Activated CD8-positive, alpha-beta memory T cell treated with anti-CD3 and anti-CD28 coated beads, Interleukin-2, amount 10 ng/mL, durations not matched to agents 7 days and 5 days (primary cell): ENCODE data around the gene BAIAP2. TPM values are rescaled to one million over a fixed set of nuclear protein-coding genes. Genes with fewer than 3 reads are reported as not detected.

Experiments used
- ATAC-seq: fragments of 150-1000 bp; cut with Tn5 transposase; one replicate; pipeline ENCODE4 v1.10.0; 2021; ENCODE audit warnings: moderate library complexity
- CTCF ChIA-PET: fragments of 350-600 bp; sonication (Branson Sonifier 250); formaldehyde crosslinking; loops from one replicate; lab custom pipeline; 2021; ENCODE audit warnings: antibody characterized with exemption; lab: Charles Lee
- DNase-seq: peaks from one replicate; pipeline ENCODE4 v3.0.0-alpha.2; 2020
- H3K27ac Mint-ChIP-seq: one replicate; pipeline ENCODE4 v1.8.0; 2021; ENCODE audit warnings: mild to moderate bottlenecking, mixed read lengths
- H3K27me3 Mint-ChIP-seq: one replicate; pipeline ENCODE4 v1.8.0; 2021; ENCODE audit warnings: mixed read lengths
- H3K36me3 Mint-ChIP-seq: one replicate; pipeline ENCODE4 v1.8.0; 2021; ENCODE audit warnings: mild to moderate bottlenecking, mixed read lengths
- H3K4me1 Mint-ChIP-seq: one replicate; pipeline ENCODE4 v1.8.0; 2021; ENCODE audit warnings: mixed read lengths
- H3K4me3 Mint-ChIP-seq: one replicate; pipeline ENCODE4 v1.8.0; 2021; ENCODE audit warnings: mild to moderate bottlenecking, moderate library complexity, mixed read lengths
- H3K9me3 Mint-ChIP-seq: one replicate; pipeline ENCODE4 v1.8.0; 2022; ENCODE audit warnings: low read depth, mixed read lengths
- total RNA-seq, 2 experiments: library from RNA; stranded (reverse); gene quantifications; one replicate each; pipeline ENCODE4 v1.2.3, GENCODE V29; 2021

Gene BAIAP2
- total RNA-seq, 2 experiments from 2014 or later, result 4.8 to 7.0 TPM

DNA sequence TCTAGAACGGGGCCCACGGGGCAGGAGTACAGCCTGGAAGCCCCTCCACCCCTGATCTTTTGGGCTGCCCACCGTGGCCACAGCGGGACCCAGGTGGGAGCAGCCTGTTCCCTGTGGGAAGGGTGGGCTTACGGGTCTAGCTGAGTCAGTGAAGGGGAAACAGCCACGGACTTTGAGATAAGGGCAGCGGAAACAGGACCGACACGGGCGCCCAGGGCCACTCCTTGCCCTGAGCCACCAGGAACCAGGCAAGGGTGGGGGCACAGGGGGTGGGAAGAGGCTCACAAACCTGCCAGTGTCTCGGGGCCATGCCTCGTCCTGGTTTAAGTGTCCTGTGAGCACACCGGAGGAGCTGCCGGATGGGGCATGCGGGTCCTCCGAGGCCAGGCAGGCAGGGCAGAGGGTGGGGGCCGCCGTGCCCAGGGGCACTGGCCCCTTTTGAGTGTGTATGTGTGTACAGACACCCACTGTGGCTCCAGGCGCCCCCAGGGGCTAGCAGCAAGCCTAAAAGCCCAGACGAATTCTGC is 82.8 kb downstream of the BAIAP2 start:
- CTCF ChIA-PET, result no interaction called here
- Mint-ChIP-seq H3K36me3 (no peaks in the 10 kb centered on the region), H3K4me3 (no peak overlapping the region), H3K27ac (no peak overlapping the region), H3K9me3 (no peaks in the 10 kb centered on the region), H3K4me1 (peaks cover 1% of the 10 kb centered on the region), H3K27me3 (peaks cover 3% of the 10 kb centered on the region)
- no peak for ATAC-seq
- DNase-seq, result no peak

DNA sequence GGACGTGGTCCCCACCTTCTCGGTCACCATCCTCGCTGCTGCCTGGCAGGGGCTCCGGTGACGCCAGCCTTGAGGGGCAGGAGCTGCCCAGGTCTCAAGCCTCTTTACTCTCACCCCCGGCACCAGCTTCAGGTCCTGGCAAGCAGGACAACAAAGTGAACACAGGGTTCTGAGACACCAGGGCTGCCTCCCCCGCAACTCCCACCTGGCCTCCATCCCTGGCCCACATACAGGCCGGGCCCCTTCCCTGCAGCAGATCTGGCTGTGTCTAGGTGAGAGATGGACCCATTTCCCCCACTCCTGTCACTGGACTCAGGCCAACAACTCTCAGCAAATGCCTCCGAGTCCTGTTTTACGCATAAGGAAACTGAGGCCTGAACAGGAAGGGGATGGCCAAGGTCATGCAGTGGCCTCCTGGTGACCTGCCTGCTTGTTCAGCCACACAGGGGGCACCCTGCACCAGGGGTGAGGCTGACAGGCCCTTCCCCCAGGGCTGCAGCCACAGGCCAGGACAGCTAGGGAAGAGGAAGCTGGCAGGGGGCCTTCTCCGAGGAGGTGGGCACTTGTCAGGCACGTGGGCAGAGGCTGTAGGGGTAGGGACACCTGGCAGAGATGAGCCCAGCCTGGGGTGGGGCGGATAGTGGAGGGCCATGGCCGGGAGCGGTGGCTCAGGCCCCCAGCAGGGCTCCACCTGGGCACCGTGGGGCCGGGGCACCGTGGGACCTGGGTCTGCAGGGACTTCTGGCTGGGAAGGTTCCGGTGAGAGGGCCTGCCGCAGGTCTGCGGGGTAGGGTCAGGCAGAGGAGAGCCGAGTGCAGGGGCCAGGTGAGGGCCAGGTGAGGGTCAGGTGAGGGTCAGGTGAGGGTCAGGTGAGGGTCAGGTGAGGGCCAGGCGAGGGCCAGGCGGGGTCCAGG is 83.6 kb downstream of the BAIAP2 start:
- Mint-ChIP-seq H3K27ac (no peak overlapping the region), H3K4me3 (no peak overlapping the region), H3K27me3 (peaks cover 3% of the 10 kb centered on the region), H3K4me1 (peaks cover 1% of the 10 kb centered on the region), H3K36me3 (no peaks in the 10 kb centered on the region), H3K9me3 (no peaks in the 10 kb centered on the region)
- CTCF ChIA-PET, result no interaction called here
- ATAC-seq, result no peak
- no peak for DNase-seq

DNA sequence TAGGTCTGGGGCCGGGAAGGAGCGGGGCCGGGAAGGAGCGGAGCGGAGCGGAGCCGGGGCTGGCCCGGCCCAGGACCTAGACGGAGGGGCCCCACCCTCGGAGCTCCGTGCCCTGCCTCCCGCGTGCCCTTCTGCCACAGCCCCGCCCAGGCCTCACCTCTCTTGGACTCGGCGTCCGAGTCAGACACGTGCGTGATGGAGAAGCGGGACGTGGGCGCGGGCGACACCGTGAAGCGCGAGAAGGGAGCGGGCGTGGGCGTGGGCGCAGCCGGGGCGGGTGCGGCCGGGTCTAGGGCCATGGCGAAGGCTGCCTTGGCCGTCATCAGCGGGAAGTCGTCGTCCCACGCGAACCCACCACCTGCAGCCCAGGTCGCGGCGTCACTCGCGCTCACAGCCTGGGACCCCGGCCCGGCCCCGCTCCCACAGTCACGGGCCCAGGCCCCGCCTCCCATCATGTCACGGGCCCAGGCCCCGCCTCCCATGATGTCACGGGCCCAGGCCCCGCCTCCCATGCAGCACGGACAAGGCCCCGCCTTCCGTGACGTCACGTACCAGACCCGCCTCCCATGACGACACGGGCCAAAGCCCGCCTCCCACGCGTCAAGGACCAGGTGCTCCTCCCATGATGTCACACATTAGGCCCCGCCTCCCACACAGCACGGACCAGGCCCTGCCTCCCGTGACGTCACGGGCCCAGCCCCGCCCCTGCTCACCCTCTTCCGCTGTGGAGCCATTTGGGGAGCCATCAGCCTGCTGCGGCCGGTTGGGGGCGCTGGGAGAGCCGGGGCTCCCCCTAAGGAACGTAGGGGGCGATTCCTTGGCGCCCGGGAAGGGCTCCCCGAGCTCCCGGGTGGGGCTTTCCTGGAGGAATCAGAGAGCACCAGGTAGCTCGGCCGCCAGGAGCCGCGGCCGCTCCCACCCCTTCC is 84.5 kb downstream of the BAIAP2 start:
- peak overlapping the region; percentile 32 for H3K4me3 Mint-ChIP-seq
- ATAC-seq (peak; percentile 72), DNase-seq (peak; percentile 91)
- H3K27ac Mint-ChIP-seq, result no peak overlapping the region
- H3K36me3 Mint-ChIP-seq, result no peaks in the 10 kb centered on the region
- H3K9me3 Mint-ChIP-seq, result no peaks in the 10 kb centered on the region
- CTCF ChIA-PET, result no interaction called here
- peaks cover 1% of the 10 kb centered on the region for H3K4me1 Mint-ChIP-seq
- peaks cover 3% of the 10 kb centered on the region for H3K27me3 Mint-ChIP-seq

DNA sequence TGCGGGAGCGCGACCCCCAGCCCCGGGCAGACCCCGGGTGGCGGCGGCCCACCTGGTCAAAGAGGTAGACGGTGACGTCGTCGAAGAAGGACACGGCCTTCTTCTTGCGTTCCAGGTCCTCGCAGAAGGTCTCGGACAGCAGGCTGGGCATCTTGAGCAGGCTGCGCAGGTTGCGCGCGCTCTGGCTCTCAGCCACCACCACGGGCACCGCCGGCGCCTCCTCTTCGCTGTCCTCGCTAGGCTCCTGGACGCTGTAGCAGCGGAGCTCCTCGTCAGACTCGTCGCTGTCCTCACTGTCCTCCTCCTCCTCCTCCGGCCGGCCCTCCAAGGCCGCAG is 85.2 kb downstream of the BAIAP2 start:
- no peak overlapping the region for H3K27ac Mint-ChIP-seq
- no peak for DNase-seq
- no peak for ATAC-seq
- CTCF ChIA-PET, result no interaction called here
- no peaks in the 10 kb centered on the region for H3K36me3 Mint-ChIP-seq
- no peaks in the 10 kb centered on the region for H3K9me3 Mint-ChIP-seq
- H3K4me1 Mint-ChIP-seq, result peaks cover 1% of the 10 kb centered on the region
- no peak overlapping the region for H3K4me3 Mint-ChIP-seq
- H3K27me3 Mint-ChIP-seq, result peaks cover 3% of the 10 kb centered on the region

DNA sequence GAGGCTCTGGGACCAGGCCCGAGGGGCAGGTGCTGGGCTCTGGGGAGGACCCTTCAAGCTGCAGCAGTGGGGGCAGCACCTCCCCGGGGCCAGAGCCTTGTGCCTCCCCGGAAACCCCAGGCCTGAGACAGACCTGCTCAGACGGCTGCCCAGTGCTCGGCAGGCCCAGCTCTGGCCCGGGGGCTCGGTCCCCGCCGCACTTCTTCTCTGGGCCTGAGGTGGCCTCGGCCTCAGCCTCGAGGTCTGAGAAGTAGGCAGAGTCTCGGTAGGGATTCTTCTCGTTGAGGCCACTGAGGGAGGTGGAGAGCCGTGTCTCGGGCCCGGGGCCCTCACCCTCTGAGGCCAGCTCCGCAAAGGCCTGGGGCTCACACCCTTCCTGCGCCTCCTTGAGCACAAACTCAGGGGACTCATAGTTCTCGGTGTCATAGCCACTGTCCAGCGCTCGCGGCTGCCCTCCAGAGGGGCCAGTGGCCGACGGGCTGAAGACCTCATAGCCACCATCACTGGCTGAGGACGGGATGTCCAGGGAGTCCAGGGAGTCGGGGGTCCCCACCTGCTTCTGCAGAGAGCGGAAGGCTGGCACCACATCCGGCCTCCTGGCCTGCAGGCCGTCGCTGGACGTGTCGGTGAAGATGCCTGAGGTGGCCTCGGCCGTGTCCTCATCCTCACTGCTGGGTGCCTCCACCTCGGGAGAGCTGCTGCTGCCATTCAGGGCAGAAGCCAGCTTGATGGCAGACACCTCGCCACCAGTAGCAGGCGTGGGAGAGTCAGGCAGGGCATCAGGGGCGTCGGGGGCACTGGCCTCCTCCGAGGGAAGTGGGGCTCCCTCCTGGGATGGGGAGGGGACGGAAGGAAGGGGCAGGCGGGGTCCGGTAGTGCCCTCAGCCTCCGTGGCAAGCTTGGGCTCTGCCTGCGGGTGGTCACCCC is 86.0 kb downstream of the BAIAP2 start:
- no peak overlapping the region for H3K27ac Mint-ChIP-seq
- H3K27me3 Mint-ChIP-seq, result peaks cover 3% of the 10 kb centered on the region
- no peaks in the 10 kb centered on the region for H3K36me3 Mint-ChIP-seq
- H3K4me1 Mint-ChIP-seq, result peaks cover 1% of the 10 kb centered on the region
- CTCF ChIA-PET, result no interaction called here
- H3K9me3 Mint-ChIP-seq, result no peaks in the 10 kb centered on the region
- DNase-seq (no peak), ATAC-seq (no peak)
- H3K4me3 Mint-ChIP-seq, result no peak overlapping the region

DNA sequence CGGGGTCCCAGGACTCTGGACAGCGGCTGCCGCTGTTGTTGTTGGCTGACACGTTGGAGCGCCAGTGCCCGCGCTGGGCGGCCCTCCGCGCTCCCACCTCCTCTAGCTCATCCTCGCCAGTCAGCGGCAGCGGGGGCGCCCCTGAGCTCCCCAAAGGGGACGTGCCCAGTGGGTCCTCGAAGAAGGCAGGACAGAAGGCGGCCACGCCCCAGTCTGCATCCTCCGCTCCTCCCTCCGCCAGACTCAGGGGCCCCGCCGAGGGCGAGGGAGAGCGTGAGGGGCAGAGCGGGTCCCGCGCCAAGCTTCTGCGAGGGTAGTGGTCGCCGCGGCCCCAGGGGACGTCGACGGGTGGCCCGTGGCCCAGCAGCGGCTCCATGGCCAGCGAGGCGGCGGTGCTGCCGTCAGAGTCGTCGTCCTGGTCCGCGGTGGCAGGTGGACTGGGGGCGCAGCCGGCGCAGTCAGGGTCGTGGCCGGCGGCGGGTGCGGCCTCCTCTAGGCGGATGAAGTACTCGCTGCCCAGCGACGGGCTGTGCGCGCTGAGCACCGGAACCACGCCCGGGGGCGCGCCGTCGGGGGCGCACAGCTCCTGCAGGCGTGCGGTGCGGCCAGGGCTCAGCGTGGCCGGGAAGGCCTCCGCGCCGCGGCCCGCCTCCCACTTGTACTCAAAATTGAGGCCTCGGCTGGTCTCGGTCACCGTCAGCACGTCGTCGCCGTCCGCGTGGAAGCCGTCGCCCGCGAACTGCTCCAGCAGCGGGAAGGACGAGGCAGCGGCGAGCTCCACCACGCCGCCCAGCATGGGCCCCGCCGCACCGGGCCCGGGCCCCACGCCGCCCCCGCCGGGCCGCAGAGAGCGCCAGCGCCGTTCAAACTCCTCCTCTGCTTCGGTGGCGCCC is 87.1 kb downstream of the BAIAP2 start:
- H3K36me3 Mint-ChIP-seq, result no peaks in the 10 kb centered on the region
- no peak for DNase-seq
- H3K9me3 Mint-ChIP-seq, result no peaks in the 10 kb centered on the region
- H3K4me1 Mint-ChIP-seq, result peaks cover 1% of the 10 kb centered on the region
- H3K27me3 Mint-ChIP-seq, result peaks cover 3% of the 10 kb centered on the region
- no peak for ATAC-seq
- CTCF ChIA-PET, result no interaction called here
- H3K27ac Mint-ChIP-seq, result no peak overlapping the region
- no peak overlapping the region for H3K4me3 Mint-ChIP-seq

DNA sequence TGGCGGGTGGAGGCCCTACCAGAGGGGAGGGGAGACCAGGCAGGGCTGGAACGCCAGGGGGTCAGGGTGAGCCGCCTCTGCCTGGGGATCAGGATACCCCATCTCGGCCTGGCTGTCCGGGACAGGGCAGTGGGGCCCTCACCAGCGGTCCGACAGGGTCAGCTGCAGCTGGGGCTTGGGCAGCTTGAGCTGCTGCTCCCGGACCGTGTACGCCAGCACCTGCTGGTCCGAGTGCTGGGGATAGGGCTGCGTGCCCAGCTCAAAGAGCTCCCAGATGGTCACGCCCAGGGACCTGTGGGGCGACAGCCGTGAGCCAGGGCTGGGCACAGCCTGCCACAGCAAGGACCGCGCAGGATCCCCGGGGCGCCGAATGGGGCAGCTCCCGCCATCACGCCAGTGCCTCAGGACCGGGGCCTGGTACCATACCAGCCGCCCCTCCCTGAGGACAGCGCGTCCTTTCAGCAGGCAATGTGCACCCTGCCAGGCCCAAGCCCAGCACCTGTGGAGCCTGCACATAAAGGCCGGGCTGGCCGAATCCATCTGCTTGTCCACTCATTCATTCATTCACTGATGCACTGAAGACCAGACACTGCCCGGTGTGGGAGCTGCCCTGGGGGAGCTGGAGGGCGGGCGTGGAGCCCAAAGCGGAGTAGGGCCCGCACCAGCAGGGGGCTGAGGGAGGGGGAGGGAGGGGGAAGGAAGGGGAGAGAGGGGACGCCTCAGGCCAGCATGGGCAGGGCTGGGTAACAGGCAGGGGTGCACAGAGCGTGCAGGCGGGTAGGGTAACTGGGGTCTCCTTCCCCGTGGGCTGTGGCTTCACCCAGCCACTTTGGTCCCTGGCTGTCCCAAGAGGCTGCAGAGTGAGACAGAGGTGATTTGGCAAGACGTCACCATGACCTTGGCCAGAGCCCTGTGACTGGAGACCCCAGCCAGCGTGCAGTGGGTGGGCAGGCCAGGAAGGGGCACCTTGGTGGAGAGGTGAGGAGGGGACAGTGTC is 88.4 kb downstream of the BAIAP2 start:
- no peaks in the 10 kb centered on the region for H3K9me3 Mint-ChIP-seq
- no peak overlapping the region for H3K27ac Mint-ChIP-seq
- H3K36me3 Mint-ChIP-seq, result no peaks in the 10 kb centered on the region
- no peak overlapping the region for H3K4me3 Mint-ChIP-seq
- CTCF ChIA-PET, result no interaction called here
- no peak for ATAC-seq
- peaks cover 1% of the 10 kb centered on the region for H3K4me1 Mint-ChIP-seq
- no peak for DNase-seq
- peaks cover 3% of the 10 kb centered on the region for H3K27me3 Mint-ChIP-seq

DNA sequence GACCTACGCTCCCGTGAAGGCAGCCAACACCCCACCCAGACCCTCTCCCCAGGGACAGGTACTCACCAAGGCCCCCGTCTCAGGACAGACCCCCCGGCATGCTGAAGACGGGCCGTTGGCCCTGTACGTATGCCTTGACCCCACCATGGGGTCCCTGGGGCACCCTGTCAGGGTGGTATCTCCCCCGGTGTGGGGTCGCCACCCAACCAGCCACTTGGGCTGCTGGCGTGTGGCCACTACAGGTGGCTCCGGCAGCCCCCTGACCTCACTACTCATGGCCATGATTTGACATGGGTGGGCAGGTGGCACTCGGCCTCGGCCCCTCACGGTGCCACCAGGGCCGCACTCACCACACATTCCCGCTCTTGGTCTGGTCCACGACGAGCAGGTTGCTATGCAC is 89.4 kb downstream of the BAIAP2 start:
- CTCF ChIA-PET, result no interaction called here
- Mint-ChIP-seq H3K27ac (no peak overlapping the region), H3K4me3 (no peak overlapping the region), H3K36me3 (no peaks in the 10 kb centered on the region), H3K9me3 (no peaks in the 10 kb centered on the region), H3K4me1 (peaks cover 1% of the 10 kb centered on the region), H3K27me3 (no peaks in the 10 kb centered on the region)
- ATAC-seq (no peak), DNase-seq (no peak)

DNA sequence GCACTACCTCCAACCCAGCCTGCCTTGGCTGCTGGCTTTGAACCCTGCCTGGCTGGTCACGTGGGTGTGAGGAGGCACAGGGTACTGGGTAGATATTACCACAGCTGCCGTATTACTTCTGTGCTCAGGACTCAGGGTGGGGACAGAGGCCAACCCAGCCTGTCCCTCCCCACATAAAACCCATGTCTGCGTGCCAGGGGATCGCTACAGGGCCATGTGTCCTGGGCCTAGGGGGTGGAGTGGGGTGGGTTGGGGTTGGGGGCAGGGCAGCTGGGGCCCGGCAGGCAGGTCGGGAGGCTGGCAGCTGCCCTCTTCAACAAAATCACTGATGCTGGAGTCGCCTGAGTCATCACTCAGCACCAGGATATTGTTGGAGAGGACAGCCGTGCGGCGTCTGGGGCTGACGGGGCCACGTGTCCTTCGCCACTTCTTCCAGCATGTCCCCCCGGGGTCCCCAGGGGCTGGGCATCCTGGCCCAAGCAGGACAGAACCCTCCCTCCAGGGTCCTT is 90.7 kb downstream of the BAIAP2 start:
- ATAC-seq, result no peak
- no peaks in the 10 kb centered on the region for H3K4me1 Mint-ChIP-seq
- DNase-seq, result no peak
- no peak overlapping the region for H3K4me3 Mint-ChIP-seq
- no peaks in the 10 kb centered on the region for H3K36me3 Mint-ChIP-seq
- H3K9me3 Mint-ChIP-seq, result no peaks in the 10 kb centered on the region
- CTCF ChIA-PET, result no interaction called here
- no peak overlapping the region for H3K27ac Mint-ChIP-seq
- H3K27me3 Mint-ChIP-seq, result no peaks in the 10 kb centered on the region

DNA sequence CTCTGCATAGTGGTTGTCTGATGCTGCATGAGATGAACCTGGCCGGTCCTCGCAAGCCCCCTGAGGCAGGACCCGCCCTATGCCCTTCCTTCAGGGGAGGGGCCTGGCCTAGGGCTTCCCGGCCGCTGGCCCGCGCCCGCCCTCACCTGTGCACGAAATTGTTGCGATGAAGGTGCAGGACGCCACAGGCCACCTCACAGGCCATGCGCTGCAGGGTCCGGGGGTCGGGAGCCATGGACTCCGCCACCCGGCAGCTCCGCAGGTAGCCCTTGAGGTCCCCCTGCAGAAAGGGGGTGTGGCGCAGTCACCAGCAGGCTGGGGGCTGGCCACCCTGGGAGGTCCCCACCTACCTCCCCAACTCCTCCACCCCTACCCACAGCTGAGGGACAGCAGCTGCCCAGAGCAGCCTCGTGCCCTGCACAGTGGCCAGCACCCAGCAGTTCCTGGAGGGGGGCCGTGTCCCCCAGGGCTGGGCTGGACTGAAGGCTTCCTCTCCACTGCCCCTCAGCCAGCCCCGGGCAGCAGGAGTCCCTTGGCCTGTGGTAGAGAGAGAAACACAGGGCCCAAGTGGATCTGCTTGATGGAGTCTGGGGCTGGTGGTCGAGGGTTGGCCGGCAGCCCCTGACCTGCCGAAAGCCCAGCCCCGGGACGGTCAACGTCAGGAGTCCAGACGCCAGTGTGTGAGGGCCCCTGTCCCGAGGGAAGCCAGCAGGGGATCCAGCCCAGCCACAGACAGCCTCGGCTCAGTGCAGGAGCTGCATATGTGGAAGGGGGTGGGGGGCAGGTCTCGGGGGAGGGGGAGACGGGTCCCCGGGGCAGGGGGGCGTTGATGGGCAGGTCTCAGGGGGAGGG is 91.6 kb downstream of the BAIAP2 start:
- no peaks in the 10 kb centered on the region for H3K4me1 Mint-ChIP-seq
- no peaks in the 10 kb centered on the region for H3K9me3 Mint-ChIP-seq
- H3K27me3 Mint-ChIP-seq, result no peaks in the 10 kb centered on the region
- DNase-seq, result no peak
- ATAC-seq, result no peak
- H3K4me3 Mint-ChIP-seq, result no peak overlapping the region
- CTCF ChIA-PET, result no interaction called here
- no peak overlapping the region for H3K27ac Mint-ChIP-seq
- no peaks in the 10 kb centered on the region for H3K36me3 Mint-ChIP-seq

DNA sequence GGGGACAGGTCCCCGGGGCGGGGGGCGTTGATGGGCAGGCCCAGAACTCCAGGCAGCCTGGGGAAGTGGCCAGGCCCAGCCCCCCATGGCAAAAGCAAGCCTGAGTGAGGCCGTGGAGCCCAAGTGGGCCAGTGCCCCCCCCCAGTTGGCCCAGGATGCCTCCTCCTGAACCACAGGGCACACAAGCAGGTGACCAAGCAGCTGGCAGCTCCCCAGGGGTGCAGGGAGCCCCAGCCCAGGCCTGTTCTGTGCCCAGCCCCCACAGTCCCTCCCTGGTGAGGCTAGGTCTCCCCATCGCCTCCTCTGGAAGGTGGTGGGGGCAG is 92.1 kb downstream of the BAIAP2 start:
- DNase-seq, result no peak
- CTCF ChIA-PET, result no interaction called here
- Mint-ChIP-seq H3K4me1 (no peaks in the 10 kb centered on the region), H3K36me3 (no peaks in the 10 kb centered on the region), H3K27ac (no peak overlapping the region), H3K27me3 (no peaks in the 10 kb centered on the region), H3K9me3 (no peaks in the 10 kb centered on the region), H3K4me3 (no peak overlapping the region)
- ATAC-seq, result no peak
